ENCODE results near the gene CAMK4.
A peak's percentile ranks its signal among the peaks of the same experiment; 100 is the strongest.

Gene CAMK4

GRCh38 chr5:111486055-111486454 lies 261.9 kb downstream of the CAMK4 start:
- DNase-seq (ENCODE audit: low read depth in 2 of 2), result no peak

DNA sequence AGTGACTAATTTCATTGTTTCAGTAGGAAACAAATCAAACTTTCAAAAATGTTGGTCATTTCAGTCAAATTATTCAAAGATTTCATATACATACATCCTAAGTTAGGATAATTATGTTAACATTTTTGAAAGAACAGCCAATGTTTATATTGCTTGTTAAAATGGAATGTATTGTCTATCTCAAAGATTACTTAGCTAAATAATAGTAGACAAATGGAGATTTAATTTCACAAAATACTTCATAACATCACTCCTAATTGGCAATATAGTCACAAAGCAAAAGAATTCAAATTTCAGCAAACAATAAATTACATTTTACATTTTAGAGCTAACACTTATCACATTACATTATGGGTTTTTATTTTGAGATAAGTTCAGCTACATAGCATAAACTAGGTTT lies 262.7 kb downstream of the CAMK4 start:
- DNase-seq (ENCODE audit: low read depth in 2 of 2), result no peak

- DNase-seq (ENCODE audit: low read depth in 2 of 2), result no peak
Observed at GRCh38 chr5:111488353-111488752, 264.2 kb downstream of the CAMK4 start.

DNA sequence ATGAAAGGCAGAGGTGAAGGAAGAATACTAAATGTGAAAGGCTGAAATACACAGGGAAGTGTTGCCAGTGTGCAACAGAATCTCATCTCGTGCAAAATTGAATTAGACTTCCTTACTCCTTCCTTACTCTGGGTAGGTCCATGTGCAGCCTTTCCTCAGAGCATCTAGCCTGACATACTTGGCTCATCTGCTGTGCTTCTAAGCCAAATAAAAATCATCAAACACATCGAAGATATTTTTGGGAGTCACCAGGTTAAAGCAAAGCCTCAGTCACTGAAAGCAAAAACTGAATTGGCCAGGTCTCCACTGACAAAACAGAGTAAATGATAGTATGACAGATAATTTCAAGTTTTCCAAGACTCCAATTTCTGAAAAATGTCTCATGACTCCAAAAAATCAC lies 268.8 kb downstream of the CAMK4 start:
- no peak for DNase-seq (ENCODE audit: low read depth in 2 of 2)

DNA sequence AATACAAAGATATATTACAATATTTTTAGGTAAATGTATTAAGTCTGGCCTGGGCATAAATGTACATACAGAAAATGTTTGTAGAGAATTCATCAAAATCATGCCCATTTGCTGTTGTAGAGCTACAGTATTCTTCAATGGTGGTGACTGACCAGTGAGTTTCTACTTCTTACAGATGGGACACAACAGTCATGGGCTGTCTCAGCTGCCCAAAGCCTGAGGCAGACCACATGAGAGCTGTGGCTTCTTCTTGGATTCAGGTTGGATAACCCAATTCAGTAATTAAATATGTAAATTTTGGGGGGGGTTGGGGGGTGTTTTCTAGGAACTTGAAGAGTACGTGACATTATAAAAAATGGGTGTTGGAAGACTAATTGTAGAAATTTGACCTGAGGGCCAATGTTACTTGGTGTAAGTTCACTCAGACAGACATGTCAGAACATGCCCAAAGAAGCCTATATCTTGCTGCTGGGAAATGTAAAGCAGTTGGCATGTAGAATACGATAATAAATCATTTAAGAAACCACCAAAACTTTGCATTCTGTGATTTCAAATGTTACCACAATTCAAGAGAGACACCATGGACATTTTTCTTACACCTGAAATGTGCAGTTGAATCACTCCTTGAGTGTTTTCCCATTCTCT lies 270.3 kb downstream of the CAMK4 start:
- DNase-seq (ENCODE audit: low read depth in 2 of 2), result no peak

GRCh38 chr5:111495159-111495558 lies 271.0 kb downstream of the CAMK4 start:
- no peak for DNase-seq (ENCODE audit: low read depth in 2 of 2)

- no peak for DNase-seq (ENCODE audit: low read depth in 2 of 2)
Observed at GRCh38 chr5:111498346-111498745, 274.2 kb downstream of the CAMK4 start.

DNA sequence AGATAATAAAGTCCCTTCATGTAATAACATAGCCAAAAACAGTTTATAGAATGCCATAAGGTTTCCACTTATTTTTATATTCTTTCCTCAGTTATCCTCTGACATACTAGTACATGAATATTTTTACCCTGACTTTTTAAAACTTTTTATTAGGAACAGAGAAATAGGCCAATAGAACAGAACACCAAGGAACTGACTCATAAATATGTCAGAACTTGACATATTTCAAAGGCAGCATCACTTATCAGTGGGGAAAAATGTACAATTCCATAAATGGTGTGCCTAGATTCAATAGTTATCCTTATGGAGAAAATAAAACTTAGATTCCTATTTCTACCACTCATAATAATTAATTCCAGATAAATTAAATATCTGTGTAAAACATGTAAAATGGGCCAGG lies 278.8 kb downstream of the CAMK4 start:
- DNase-seq (ENCODE audit: low read depth in 2 of 2), result no peak

DNA sequence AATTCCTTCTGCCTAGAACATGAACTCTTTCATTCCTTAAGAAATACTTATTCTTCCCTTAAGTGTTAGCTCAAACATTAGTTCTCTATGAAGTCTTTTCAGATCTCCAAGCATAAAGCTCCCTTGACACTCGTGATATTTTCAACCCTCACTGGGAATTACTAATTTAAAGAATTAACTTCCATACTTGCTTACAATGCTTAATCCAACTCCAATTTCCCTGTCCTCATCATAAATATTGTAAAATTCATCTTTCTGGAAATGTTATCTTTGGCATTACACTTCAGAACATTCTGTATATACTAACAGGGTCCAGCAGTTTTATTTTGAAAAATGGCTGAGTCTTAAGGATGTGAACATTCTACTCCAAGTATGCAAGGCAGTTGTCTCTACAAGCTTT lies 280.9 kb downstream of the CAMK4 start:
- DNase-seq (ENCODE audit: low read depth in 2 of 2), result no peak

GRCh38 chr5:111507276-111507675 lies 283.1 kb downstream of the CAMK4 start:
- no peak for DNase-seq (ENCODE audit: low read depth in 2 of 2)

- DNase-seq (ENCODE audit: low read depth in 2 of 2), result no peak
Observed at GRCh38 chr5:111509119-111509518, 284.9 kb downstream of the CAMK4 start.

GRCh38 chr5:111511174-111511830 lies 287.1 kb downstream of the CAMK4 start:
- no peak for DNase-seq (ENCODE audit: low read depth in 2 of 2)

DNA sequence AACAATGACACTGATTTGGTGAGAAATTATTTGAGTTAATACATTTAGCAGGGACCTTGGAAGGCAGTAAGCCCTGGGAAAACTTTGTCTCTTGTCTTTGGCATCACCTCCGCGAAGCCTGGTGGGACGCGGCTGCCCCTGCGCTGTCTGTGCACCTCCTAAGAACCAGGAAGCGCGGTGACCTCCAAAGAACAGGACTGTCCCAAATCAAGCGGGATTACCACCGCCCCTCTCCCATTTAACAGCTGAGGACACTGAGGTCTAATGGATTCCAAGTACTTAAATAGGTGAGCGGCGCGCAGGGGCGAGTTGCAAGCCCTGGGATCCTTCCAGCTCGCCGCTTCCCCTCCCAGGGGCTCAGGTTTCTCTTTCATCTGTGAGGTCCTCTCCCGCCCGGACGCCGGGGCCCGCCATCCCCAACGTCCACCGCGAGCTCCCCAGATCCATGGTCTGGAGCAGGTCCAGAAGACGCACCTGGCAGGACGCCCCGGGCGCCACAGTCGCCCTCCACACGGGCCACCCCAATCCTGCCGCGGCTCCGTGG lies 287.7 kb downstream of the CAMK4 start:
- DNase-seq (ENCODE audit: low read depth in 2 of 2), result no peak

GRCh38 chr5:111512375-111513130 lies 288.4 kb downstream of the CAMK4 start, which contains the start of gene STARD4:
STARD4 (minus strand) TSS chr5:111512535; CDS start chr5:111507433, 5,102 bp downstream.
- peak; percentile 85 to 92 for DNase-seq (ENCODE audit: low read depth in 2 of 2)

DNA sequence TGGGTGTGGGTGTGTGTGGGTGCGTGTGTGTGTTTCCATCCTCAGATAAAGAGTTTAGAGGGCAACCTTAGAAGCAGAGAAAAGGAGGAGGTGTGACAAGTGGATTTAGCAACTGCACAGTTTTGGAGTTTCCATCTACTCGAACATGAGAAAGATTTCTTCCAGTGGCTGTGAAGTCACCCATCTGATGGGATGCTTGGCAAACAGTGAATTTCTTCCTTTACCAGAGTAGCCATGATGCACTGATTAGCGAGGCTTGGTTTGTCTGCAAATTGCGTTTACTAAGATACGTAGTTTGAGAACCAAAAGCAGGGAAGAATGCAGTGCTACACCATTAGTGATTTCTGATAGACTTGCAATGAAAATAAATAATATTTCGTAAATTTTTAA lies 288.9 kb downstream of the CAMK4 start:
- peak in 1 of 2 donors; percentile 49 for DNase-seq (ENCODE audit: low read depth in 2 of 2)

DNA sequence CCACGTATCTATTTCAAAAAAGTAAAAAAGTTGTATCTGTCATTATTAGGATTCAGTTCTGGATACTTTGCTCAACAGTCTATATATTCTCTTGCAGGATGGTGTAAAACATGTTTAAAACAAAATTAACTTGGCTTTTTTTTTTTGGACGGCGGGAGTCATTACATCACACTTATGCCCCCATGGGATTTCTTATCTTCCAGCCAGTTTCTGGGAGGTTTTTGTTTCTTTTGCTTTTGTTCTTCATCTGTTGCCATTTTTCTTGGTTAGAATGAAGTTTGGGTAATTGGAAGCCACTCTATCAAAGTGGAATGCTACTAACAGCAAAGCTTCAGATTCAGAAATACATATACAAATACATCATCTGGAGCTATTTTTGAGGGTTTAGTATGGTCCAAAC lies 289.9 kb downstream of the CAMK4 start:
- DNase-seq (ENCODE audit: low read depth in 2 of 2), result no peak

GRCh38 chr5:111517853-111518501 lies 293.8 kb downstream of the CAMK4 start:
- no peak for DNase-seq (ENCODE audit: low read depth in 2 of 2)

DNA sequence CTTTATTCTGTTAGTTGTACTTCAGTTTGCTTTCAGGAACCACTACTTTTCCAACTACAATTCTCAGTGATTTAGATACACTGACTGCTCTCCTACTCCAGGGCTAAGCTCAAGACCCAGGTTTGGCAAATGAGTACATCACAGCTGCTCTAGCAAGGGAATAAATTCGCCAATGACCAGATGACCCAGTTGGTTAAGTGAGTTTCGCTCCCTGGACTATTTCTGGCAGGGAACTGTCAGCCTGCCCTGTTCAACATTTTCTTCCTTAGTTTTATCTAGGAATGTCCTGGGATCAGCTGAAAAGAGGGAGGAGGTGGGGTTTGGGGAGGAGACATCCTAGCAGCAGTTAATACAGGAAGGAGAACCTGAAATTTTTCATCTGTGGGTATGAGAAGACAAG lies 294.6 kb downstream of the CAMK4 start:
- DNase-seq (ENCODE audit: low read depth in 2 of 2), result no peak

DNA sequence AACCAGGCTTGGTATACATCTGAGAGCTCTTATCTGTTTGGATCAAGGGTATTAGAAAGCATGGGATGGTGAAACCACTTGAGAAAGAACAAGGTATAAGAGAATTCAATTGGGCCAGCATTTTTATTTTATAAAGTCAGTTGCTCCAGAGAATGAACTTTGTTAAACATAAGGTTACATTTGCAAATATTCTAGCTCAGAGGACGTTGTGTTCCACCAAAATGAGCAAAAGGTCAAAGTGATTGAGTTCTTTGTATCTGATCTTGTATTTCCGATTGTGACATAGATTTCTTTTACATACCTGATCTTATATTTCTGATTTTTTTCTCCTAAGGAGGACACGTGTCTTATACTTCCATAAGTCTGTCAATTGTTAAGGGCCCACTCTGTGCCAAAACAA lies 296.7 kb downstream of the CAMK4 start:
- DNase-seq (ENCODE audit: low read depth in 2 of 2), result no peak

DNA sequence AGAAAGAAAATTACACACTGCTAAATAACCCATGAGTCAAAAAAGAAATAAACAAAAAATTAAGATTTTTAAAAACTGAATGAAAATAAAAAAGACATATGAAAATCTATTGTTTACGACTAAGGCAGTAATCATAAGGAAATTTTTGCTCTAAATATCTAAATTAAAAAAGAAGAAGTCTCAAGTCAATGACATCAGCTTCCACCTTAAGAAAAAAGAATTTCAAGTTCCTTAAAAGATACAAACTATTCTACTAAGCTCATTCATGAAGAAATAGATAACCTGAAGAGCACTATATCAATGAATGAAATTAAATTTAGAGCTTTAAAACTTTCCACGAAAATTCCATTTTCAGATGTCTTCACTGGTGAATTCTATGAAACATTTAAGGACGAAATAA lies 303.9 kb downstream of the CAMK4 start:
- DNase-seq (ENCODE audit: low read depth in 2 of 2), result no peak

DNA sequence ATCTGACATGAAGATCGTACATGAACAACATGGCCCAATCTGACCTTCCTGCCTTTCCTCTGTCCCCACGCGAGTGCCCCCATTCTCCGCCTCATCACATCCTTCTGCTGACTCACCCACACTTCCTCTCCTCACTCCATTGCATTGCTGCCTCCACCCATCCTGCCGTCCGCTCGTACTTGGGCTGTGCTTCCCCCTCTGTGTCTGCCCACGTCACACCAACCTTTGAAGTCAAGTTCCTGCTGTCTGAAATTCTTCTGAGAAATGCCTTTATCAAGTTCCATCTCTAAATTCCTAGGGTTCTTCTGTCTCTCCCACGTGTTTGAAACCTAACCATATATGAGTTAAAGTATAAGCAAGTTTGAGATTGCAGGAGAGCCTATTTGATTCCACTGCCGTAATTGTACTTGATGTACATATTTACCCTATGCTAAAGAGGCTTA lies 306.1 kb downstream of the CAMK4 start:
- peak; percentile 73 to 82 for DNase-seq (ENCODE audit: low read depth in 2 of 2)
